RWPE2 (cell line): Measurements from ENCODE around the gene NAMPT.

ENCODE experiments used
- ATAC-seq: fragments of 200-7000 bp; cut with Tn5 transposase; 3 replicates; pipeline ENCODE4 v1.9.1; 2021; ENCODE audit warnings: low read depth
- DNase-seq: peaks from one replicate; pipeline ENCODE4 v3.0.0-alpha.2; 2020; ENCODE audit warnings: low spot score
- H3K27ac ChIP-seq: fragments of 450-650 bp; 2 replicates; pipeline ENCODE4 v1.5.1; 2017; ENCODE audit warnings: mild to moderate bottlenecking; ENCODE audit not compliant: poor library complexity, severe bottlenecking
- H3K27me3 ChIP-seq: fragments of 250-450 bp; sonication (Bioruptor Pico); 2 replicates; pipeline ENCODE4 v1.5.1; 2021; ENCODE audit warnings: mild to moderate bottlenecking, moderate library complexity; ENCODE audit not compliant: insufficient read depth, poor library complexity, severe bottlenecking
- H3K36me3 ChIP-seq: fragments of 250-450 bp; sonication (Bioruptor Pico); 2 replicates; pipeline ENCODE4 v1.5.1; 2020; ENCODE audit warnings: low read depth, mild to moderate bottlenecking, moderate library complexity
- H3K4me1 ChIP-seq: fragments of 250-450 bp; sonication (Bioruptor Pico); 2 replicates; pipeline ENCODE4 v1.5.1; 2021; ENCODE audit warnings: mild to moderate bottlenecking, moderate library complexity; ENCODE audit not compliant: insufficient read depth, poor library complexity, severe bottlenecking
- H3K4me3 ChIP-seq: fragments of 250-450 bp; sonication (Bioruptor Pico); 2 replicates; pipeline ENCODE4 v1.5.1; 2021; ENCODE audit warnings: mild to moderate bottlenecking, moderate library complexity; ENCODE audit not compliant: severe bottlenecking
- H3K9me3 ChIP-seq: fragments of 250-450 bp; sonication (Bioruptor Pico); 2 replicates; pipeline ENCODE4 v1.5.1; 2021; ENCODE audit warnings: mild to moderate bottlenecking, moderate library complexity; ENCODE audit not compliant: severe bottlenecking
- CTCF ChIP-seq: fragments of 450-650 bp; IDR thresholded peaks from one replicate; pipeline ENCODE4 v1.5.1; 2017; ENCODE audit warnings: mild to moderate bottlenecking, moderate library complexity; ENCODE audit not compliant: poor library complexity, severe bottlenecking

Gene NAMPT

GRCh38 chr7:106222545-106222944 is 62.2 kb downstream of the NAMPT start:
- H3K27me3 ChIP-seq, result no peaks in the 10 kb centered on the region
- ATAC-seq, result no peak
- no peak for TF ChIP-seq CTCF

GRCh38 chr7:106220307-106220706 is 64.5 kb downstream of the NAMPT start:
- TF ChIP-seq CTCF, result no peak
- no peak overlapping the region for H3K4me3 ChIP-seq
- no peak for DNase-seq
- H3K27me3 ChIP-seq, result no peaks in the 10 kb centered on the region
- no peaks in the 10 kb centered on the region for H3K9me3 ChIP-seq
- peaks cover 22% of the 10 kb centered on the region for H3K4me1 ChIP-seq
- no peaks in the 10 kb centered on the region for H3K36me3 ChIP-seq
- ATAC-seq, result no peak
- H3K27ac ChIP-seq, result no peak overlapping the region

More at GRCh38 chr7:106222545-106222944, 62.2 kb downstream of the NAMPT start:
- H3K4me1 ChIP-seq, result peaks cover 3% of the 10 kb centered on the region
- DNase-seq, result no peak
- no peaks in the 10 kb centered on the region for H3K36me3 ChIP-seq
- H3K27ac ChIP-seq, result no peak overlapping the region
- H3K9me3 ChIP-seq, result no peaks in the 10 kb centered on the region
- no peak overlapping the region for H3K4me3 ChIP-seq

- no peak overlapping the region for H3K4me3 ChIP-seq
- H3K4me1 ChIP-seq, result peaks cover 22% of the 10 kb centered on the region
- no peaks in the 10 kb centered on the region for H3K36me3 ChIP-seq
- no peaks in the 10 kb centered on the region for H3K9me3 ChIP-seq
- DNase-seq (no peak), ATAC-seq (no peak)
- no peak overlapping the region for H3K27ac ChIP-seq
- H3K27me3 ChIP-seq, result no peaks in the 10 kb centered on the region
- TF ChIP-seq CTCF, result no peak
Observed at GRCh38 chr7:106219170-106219569, 65.6 kb downstream of the NAMPT start.

GRCh38 chr7:106218546-106218945 is 66.2 kb downstream of the NAMPT start:
- DNase-seq (no peak), ATAC-seq (no peak)
- Histone ChIP-seq H3K9me3 (no peaks in the 10 kb centered on the region), H3K4me1 (peaks cover 22% of the 10 kb centered on the region), H3K27me3 (no peaks in the 10 kb centered on the region), H3K27ac (no peak overlapping the region), H3K36me3 (no peaks in the 10 kb centered on the region), H3K4me3 (no peak overlapping the region)
- TF ChIP-seq CTCF, result no peak

GRCh38 chr7:106216923-106217542 is 67.8 kb downstream of the NAMPT start:
- no peaks in the 10 kb centered on the region for H3K36me3 ChIP-seq
- H3K27ac ChIP-seq, result peak overlapping the region; percentile 77
- H3K4me3 ChIP-seq, result no peak overlapping the region
- no peaks in the 10 kb centered on the region for H3K9me3 ChIP-seq
- ATAC-seq (peak; percentile 59), DNase-seq (no peak)
- no peak for TF ChIP-seq CTCF
- peaks cover 22% of the 10 kb centered on the region for H3K4me1 ChIP-seq
- H3K27me3 ChIP-seq, result no peaks in the 10 kb centered on the region
